A673 (cell line): ENCODE data around the gene APOBEC3A. TPM values are rescaled to one million over a fixed set of nuclear protein-coding genes. Genes with fewer than 3 reads are reported as not detected.

Experiments used
- BruUV-seq: library from RNA; stranded (reverse); fragments of 400-500 nt; replicated peaks from 2 replicates; lab custom pipeline; 2021; lab: Mats Ljungman, UMichigan
- CTCF ChIA-PET: fragments of 300-600 bp; sonication (Branson Sonifier 250); formaldehyde crosslinking; loops from one replicate; lab custom pipeline; 2022; ENCODE audit warnings: antibody characterized with exemption; lab: Charles Lee
- POLR2A ChIA-PET: fragments of 300-600 bp; sonication (Branson Sonifier 250); formaldehyde crosslinking; loops from one replicate; lab custom pipeline; 2022; ENCODE audit warnings: antibody characterized with exemption; ENCODE audit not compliant: low non-redundant PET; lab: Charles Lee
- DNase-seq: peaks from one replicate; pipeline ENCODE4 v3.0.0-alpha.2; 2015; ENCODE audit warnings: low spot score
- H3K27ac ChIP-seq: fragments of 200-600 bp; sonication (generic); 2 replicates; pipeline ENCODE4 v1.5.1; 2016; ENCODE audit warnings: mixed run types, low read depth, mild to moderate bottlenecking, mixed read lengths, antibody characterized with exemption, low read length; ENCODE audit not compliant: poor library complexity, severe bottlenecking
- H3K27me3 ChIP-seq: fragments of 200-600 bp; sonication (generic); replicated peaks from 2 replicates; pipeline ENCODE4 v1.6.1; 2017; ENCODE audit warnings: mixed run types, low read depth, mild to moderate bottlenecking, mixed read lengths, antibody characterized with exemption, low read length; ENCODE audit not compliant: insufficient read depth, poor library complexity
- H3K36me3 ChIP-seq: fragments of 200-600 bp; sonication (generic); 2 replicates; pipeline ENCODE4 v1.6.1; 2016; ENCODE audit warnings: mixed run types, mild to moderate bottlenecking, mixed read lengths, antibody characterized with exemption, low read length; ENCODE audit not compliant: insufficient read depth, poor library complexity, severe bottlenecking
- H3K4me1 ChIP-seq: fragments of 200-600 bp; sonication (generic); 2 replicates; pipeline ENCODE4 v1.6.1; 2017; ENCODE audit warnings: mixed run types, mild to moderate bottlenecking, mixed read lengths, antibody characterized with exemption, low read length; ENCODE audit not compliant: insufficient read depth, poor library complexity, severe bottlenecking
- H3K4me3 ChIP-seq: fragments of 200-600 bp; sonication (generic); 2 replicates; pipeline ENCODE4 v1.5.1; 2016; ENCODE audit warnings: low read depth, mixed run types, mild to moderate bottlenecking, mixed read lengths, low read length; ENCODE audit not compliant: poor library complexity, severe bottlenecking
- H3K9me3 ChIP-seq: fragments of 200-600 bp; sonication (generic); 2 replicates; pipeline ENCODE4 v1.6.1; 2016; ENCODE audit warnings: mixed run types, low read depth, mild to moderate bottlenecking, mixed read lengths, antibody characterized with exemption, low read length; ENCODE audit not compliant: poor library complexity, severe bottlenecking
- EZH2 ChIP-seq: fragments of 200-600 bp; sonication (generic); IDR thresholded peaks from 2 replicates; pipeline ENCODE4 v1.6.1; 2017; ENCODE audit warnings: borderline replicate concordance, low read depth, mild to moderate bottlenecking, mixed read lengths, antibody characterized with exemption, low read length; ENCODE audit not compliant: poor library complexity, severe bottlenecking
- intact Hi-C: fragments of 100-400 bp; cut with micrococcal nuclease; formaldehyde crosslinking; loops from one replicate; pipeline ENCODE4 v1.10.0; 2022; ENCODE audit not compliant: unreplicated experiment
- total RNA-seq: library from RNA; stranded (reverse); gene quantifications from 2 replicates; pipeline ENCODE4 v1.2.3, GENCODE V29; 2021
- TF ChIP-seq, protein P1 (sequence below): fragments of 300-800, 200-600 bp; sonication (generic); conservative IDR thresholded peaks from 2 replicates; pipeline ENCODE4 v1.5.1; 2017; ENCODE audit warnings: low read depth, mild to moderate bottlenecking, antibody characterized with exemption, low read length, moderate library complexity, mixed read lengths

APOBEC3A gene
- total RNA-seq, 1 experiment from 2014 or later: not detected

DNA sequence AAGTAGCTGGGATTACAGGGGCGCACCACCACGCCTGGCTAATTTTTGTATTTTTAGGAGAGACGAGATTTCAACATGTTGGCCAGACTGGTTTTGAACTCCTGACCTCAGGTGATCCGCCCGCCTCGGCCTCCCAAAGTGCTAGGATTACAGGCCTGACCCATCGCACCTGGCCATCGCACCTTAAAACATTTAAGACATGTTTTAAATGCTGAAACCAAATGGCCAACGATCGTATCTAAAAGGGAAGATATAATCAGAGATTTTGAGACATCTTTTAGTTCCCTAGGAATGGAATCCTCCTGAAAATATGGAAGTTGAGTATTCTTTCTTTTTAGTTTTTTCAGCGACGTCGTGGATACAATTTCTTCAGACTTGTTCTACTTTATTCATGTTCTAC is 21.8 kb upstream of the APOBEC3A start:
- POLR2A ChIA-PET: no interaction called here
- no peak overlapping the region for H3K4me3 ChIP-seq
- no peaks in the 10 kb centered on the region for H3K27me3 ChIP-seq
- H3K4me1 ChIP-seq: no peaks in the 10 kb centered on the region
- CTCF ChIA-PET: no interaction called here
- no peaks in the 10 kb centered on the region for H3K36me3 ChIP-seq
- H3K27ac ChIP-seq: no peak overlapping the region
- TF ChIP-seq, protein P1, sequence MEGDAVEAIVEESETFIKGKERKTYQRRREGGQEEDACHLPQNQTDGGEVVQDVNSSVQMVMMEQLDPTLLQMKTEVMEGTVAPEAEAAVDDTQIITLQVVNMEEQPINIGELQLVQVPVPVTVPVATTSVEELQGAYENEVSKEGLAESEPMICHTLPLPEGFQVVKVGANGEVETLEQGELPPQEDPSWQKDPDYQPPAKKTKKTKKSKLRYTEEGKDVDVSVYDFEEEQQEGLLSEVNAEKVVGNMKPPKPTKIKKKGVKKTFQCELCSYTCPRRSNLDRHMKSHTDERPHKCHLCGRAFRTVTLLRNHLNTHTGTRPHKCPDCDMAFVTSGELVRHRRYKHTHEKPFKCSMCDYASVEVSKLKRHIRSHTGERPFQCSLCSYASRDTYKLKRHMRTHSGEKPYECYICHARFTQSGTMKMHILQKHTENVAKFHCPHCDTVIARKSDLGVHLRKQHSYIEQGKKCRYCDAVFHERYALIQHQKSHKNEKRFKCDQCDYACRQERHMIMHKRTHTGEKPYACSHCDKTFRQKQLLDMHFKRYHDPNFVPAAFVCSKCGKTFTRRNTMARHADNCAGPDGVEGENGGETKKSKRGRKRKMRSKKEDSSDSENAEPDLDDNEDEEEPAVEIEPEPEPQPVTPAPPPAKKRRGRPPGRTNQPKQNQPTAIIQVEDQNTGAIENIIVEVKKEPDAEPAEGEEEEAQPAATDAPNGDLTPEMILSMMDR: no peak
- no peak for TF ChIP-seq EZH2
- no TSS peak for BruUV-seq
- no peaks in the 10 kb centered on the region for H3K9me3 ChIP-seq
- no peak for DNase-seq
- intact Hi-C loops: no loop called here

DNA sequence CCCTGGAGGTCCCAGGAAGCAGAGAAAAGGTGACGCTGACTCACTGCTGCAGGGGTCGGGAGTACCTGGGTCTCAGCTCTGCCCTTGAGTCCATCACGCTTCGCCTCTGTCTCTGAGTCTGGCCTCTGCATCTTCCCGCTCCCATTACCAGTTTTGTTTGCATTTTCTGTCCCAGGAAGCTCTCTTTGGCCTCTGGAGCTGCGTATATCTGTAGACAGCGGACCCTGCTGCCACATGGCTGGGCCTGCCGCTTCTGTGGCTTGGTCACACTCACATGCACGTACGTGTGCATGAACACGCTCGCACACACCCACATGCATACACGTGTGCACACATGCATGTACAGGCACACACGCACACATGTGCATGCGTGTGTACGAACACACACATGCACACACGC is 20.8 kb upstream of the APOBEC3A start:
- no peak for TF ChIP-seq EZH2
- TF ChIP-seq, protein P1: no peak
- no TSS peak for BruUV-seq
- CTCF ChIA-PET: no interaction called here
- no peak overlapping the region for H3K27ac ChIP-seq
- no peaks in the 10 kb centered on the region for H3K4me1 ChIP-seq
- DNase-seq: no peak
- H3K4me3 ChIP-seq: no peak overlapping the region
- H3K36me3 ChIP-seq: no peaks in the 10 kb centered on the region
- intact Hi-C loops: no loop called here
- no peaks in the 10 kb centered on the region for H3K9me3 ChIP-seq
- no peaks in the 10 kb centered on the region for H3K27me3 ChIP-seq
- POLR2A ChIA-PET: no interaction called here

DNA sequence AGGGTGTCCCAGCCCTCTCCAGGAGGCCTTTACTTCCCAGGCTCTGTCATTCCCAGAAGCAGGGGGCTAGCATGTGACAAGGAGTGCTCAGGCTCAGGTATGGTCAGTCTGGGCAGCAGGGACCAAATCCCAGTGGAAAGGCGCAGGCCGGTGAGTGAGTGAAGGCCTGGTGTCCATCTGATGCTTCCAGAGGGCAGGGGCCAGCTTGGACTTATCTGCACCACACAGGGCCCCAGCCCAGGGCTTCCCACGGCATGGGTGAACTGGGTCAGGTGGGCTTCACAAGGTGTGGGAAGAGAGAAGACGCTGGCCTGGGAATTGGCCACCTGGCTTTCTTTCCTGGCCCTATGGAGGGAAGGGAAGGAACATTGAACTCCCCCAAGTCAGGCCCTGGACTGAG is 20.4 kb upstream of the APOBEC3A start:
- intact Hi-C loops: no loop called here
- no peak overlapping the region for H3K4me3 ChIP-seq
- no peaks in the 10 kb centered on the region for H3K27me3 ChIP-seq
- H3K27ac ChIP-seq: no peak overlapping the region
- no peaks in the 10 kb centered on the region for H3K36me3 ChIP-seq
- no peak for TF ChIP-seq EZH2
- TF ChIP-seq, protein P1: no peak
- ChIA-PET CTCF (no interaction called here), POLR2A (no interaction called here)
- no peak for DNase-seq
- H3K4me1 ChIP-seq: no peaks in the 10 kb centered on the region
- H3K9me3 ChIP-seq: no peaks in the 10 kb centered on the region
- no TSS peak for BruUV-seq
